NCI-H146 treated with DMSO at 0.1 percent for 48 hours (cell line): ENCODE measurements around the gene GATA5.
"Not testable (repeated sequence)": the region's sequence is repeated elsewhere in the genome, so short reads cannot be mapped to it uniquely, and the experiment has no call there.

ENCODE experiments used
- DNase-seq: peaks from one replicate; lab custom pipeline; 2025; ENCODE audit not compliant: unreplicated experiment; lab: John Stamatoyannopoulos, UW

Gene GATA5

GRCh38 chr20:62505337-62506045, 29.7 kb upstream of the GATA5 start:
- no peak for DNase-seq

GRCh38 chr20:62504323-62504722, 28.5 kb upstream of the GATA5 start:
- no peak for DNase-seq

- DNase-seq: no peak
Observed at GRCh38 chr20:62503401-62504178, 27.8 kb upstream of the GATA5 start.

- DNase-seq: no peak
Observed at GRCh38 chr20:62502496-62503095, 26.8 kb upstream of the GATA5 start.

GRCh38 chr20:62501801-62502495, 26.2 kb upstream of the GATA5 start:
- no peak for DNase-seq

- no peak for DNase-seq
Observed at GRCh38 chr20:62500237-62500864, 24.6 kb upstream of the GATA5 start.

- no peak for DNase-seq
Observed at GRCh38 chr20:62499758-62500236, 24.0 kb upstream of the GATA5 start.

GRCh38 chr20:62498874-62499273, 23.1 kb upstream of the GATA5 start:
- DNase-seq: no peak

- DNase-seq: no peak
Observed at GRCh38 chr20:62496568-62497218, 20.9 kb upstream of the GATA5 start.

GRCh38 chr20:62495749-62496567, 20.2 kb upstream of the GATA5 start:
- DNase-seq: no peak

- DNase-seq: no peak
Observed at GRCh38 chr20:62494980-62495748, 19.4 kb upstream of the GATA5 start.

GRCh38 chr20:62494537-62494936, 18.7 kb upstream of the GATA5 start:
- DNase-seq: no peak

- no peak for DNase-seq
Observed at GRCh38 chr20:62493886-62494285, 18.1 kb upstream of the GATA5 start.

GRCh38 chr20:62493253-62493885, 17.6 kb upstream of the GATA5 start:
- no peak for DNase-seq

GRCh38 chr20:62492711-62493110, 16.9 kb upstream of the GATA5 start:
- DNase-seq: no peak

- not testable (repeated sequence) for DNase-seq
Observed at GRCh38 chr20:62490783-62491182, 15.0 kb upstream of the GATA5 start.

- DNase-seq: no peak
Observed at GRCh38 chr20:62489932-62490263, 14.1 kb upstream of the GATA5 start.

GRCh38 chr20:62489186-62489931, 13.6 kb upstream of the GATA5 start:
- DNase-seq: no peak
